Measurements from ENCODE around the gene PICK1.

GRCh38 chr22:38075961-38076360 lies 18.8 kb downstream of the PICK1 start:
- no peak for TF ChIP-seq CTCF (IDR thresholded peaks at IDR 0.05)
- TF ChIP-seq EZH2 (IDR thresholded peaks at IDR 0.05): no peak
- TF ChIP-seq EZH2phosphoT487 (IDR thresholded peaks at IDR 0.05): no peak

Data from neural progenitor cell (in vitro differentiated cells).